SKM-1 (cell line): ENCODE results near the gene ZMIZ1.
A peak's percentile ranks its signal among the peaks of the same experiment; 100 is the strongest.

Experiments used
- DNase-seq: peaks from one replicate; lab custom pipeline; 2025; ENCODE audit not compliant: unreplicated experiment; lab: John Stamatoyannopoulos, UW

Gene ZMIZ1

DNA sequence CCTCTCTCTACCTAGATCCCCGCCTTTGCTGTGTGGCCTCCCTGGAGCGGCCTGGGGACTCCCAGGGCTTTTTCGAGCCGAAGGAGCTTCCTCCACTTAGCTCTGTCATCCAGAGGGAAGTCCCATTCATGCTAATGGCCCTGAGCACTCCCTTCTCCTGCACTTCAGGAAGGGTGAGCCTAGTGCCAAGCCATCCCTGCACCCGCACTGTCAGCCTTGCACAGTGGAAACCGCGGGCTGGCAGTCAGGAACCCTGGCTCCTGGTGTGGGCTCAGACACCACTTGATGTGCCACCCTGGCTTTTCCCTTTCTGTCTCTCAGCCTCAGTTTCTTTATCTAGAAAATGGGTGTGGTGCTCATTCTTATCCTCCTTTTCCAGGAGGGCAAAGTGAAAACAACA, 131.6 kb downstream of the ZMIZ1 start:
- DNase-seq = no peak

DNA sequence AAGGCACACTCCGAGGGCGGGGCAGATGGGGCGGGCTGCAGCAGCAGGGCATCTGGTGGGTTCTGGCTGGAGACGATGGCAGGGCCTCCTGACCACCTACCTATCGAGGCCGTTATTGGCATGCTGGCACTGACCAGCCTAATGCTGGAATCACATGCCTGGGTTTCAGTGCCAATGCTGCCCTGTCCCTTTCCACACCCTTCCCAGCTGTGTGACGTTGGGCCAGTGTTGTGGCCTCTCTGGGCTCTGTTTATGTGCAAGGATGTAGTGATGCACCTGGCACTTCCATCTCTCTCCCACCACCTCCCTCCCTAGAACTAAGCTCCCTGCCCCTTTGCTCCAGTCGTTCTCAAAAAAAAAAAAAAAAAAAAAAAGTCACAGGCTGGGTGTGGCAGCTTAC, 132.9 kb downstream of the ZMIZ1 start:
- DNase-seq = no peak

DNA sequence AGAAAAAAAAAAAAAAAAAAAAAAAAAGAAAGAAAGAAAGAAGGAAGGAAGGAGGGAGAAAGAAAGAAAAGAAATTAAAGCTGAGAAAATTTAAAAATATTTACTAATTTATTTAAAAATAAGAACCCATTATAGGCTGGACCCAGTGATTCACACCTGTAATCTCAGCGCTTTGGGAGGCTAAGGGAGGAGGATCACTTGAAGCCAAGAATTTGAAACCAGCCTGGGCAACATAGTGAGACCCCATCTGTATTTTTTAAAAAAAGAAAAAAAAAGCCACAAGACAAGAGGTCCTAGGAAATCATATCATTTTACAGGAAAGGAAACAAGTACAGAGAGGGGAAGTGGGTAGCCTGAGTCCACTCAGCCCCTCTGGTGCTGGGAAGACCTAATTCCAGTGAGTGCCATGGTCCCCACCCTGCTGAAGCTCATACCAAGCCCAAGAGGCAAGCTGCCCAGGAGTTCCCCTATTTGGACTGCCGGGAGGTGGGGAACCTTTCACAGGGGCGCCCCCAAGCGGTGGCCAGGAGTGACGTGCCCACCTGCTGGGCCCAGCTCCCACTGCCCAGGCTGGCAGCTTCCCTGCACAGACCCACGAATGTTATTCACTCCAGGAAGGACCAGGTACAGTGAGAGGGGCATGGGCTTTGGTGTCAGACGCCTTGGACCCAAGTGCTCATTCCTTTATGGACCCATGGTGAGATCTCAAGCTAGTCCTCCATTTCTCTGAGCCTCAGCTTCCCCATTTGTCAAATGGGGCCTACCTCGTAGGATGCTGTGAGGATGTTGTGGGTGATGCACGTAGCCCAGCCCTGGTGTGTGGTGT, 133.6 kb downstream of the ZMIZ1 start:
- DNase-seq = peak; percentile 32

DNA sequence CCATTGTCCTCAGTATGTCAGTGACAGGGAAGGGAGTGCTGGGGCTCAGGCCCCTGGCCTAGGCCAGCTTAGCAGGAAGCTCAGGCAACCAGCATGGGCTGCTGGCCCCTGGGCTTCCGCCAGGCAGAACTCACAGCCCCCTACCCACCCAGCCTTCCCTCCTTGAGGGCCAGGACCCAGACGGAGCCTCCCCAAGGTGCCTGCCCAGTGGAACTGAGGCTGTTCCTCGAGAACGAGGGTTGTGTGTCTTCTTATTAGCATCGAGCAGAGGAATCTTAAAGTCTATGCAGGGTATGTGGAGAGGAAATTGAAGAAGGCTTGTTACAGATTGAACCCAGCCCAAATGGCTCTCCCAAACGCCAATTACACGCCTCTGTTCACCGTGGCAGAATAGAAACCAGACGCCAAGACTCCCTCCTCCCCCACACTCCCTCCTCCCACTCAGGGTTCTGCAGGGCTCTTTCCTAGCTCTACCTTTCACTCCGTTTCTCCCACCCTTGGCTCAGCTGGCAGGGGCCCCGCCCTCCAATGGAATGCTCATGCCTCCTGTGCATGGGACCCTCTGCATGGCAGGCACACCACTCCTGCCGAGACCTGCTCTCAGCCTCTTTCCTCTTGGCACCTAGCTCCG, 134.4 kb downstream of the ZMIZ1 start:
- DNase-seq = no peak

DNA sequence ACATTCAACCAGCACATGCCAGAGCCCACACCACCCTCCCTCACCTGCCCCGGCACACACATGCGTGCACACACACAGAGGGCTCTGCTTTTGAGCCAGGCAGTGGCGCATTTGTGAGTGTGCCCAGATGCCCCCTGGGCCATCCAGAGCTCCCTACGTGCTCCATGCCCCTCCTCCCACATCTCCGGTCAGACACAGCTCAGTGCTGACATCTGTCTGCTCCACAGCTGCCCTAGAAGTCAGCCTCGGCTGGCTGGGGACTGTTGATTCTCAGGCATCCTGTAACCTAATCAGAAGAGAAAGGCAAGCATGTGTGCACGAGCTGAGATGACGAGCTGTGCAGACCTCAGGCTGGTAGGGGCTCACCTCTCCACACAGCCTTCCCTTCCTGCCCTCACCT, 135.1 kb downstream of the ZMIZ1 start:
- no peak for DNase-seq

DNA sequence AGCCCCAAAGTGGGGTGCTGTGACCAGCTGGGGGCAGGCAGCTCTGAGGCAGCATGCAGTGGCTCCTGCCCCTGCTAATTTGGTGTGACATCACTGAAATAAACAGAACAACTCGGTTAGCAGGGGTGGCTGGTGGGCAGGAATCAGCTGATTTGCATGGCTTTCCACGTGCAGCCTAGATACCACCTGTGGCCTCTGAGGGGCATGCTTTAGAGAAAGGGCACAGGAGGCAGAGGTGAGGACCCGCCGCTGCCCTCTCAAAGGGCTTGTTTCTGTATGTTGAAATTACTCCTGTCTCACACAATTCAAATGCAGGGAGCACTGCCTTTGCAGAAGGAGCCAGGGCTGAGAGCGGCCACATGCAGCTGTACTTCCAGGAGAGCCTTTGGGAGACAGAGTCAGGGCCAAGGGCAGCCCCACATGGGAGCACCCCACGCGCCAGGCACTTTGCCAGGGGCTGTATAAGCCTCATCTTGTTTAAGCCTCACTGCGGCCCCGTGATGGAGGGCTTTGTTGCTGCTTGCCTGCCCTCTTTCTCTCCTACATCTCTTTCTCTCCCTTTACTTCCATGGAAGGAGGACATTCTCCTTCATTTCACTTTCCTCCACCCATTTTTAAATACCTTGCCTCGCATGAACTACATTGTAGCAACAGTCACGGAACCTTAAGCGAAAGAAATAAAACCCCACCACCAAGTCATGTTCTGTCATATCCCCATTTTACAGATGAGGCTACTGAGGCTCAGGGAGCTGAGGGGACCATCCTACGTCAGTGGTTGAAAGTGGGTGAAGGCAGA, 137.7 kb downstream of the ZMIZ1 start:
- DNase-seq = no peak

DNA sequence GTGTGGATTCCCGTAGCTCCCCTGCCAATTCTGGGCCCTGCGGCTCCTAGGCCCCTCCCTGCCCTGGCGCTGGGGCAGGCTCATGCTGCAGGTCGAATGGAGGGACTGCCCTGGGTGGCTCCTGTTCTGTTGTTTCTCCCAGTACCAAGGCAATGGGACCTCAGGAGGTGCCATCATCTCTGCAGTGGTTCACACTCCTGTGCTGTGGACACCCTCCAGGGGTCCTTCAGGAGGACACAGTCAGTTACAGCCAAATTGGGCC, 138.3 kb downstream of the ZMIZ1 start:
- no peak for DNase-seq

DNA sequence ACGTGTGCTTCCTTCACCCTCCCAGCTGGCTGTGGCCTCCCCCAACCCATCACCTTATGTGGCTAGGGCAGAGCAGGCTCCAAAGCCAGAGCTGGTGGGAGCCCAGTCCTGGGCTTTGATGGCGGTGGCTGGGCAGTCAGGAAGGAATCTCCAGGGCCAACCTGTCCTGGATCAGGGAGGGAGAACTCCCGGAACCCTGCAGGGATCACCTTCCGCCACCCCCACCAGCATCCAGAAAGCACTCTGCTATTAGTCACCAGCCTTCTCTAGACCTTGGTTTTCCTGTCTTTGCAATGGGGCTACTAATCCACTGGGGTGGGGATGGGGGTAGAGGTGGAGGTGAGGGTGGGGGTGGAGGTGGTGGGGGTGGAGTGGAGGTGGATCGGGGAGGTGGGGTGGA, 139.0 kb downstream of the ZMIZ1 start:
- no peak for DNase-seq

DNA sequence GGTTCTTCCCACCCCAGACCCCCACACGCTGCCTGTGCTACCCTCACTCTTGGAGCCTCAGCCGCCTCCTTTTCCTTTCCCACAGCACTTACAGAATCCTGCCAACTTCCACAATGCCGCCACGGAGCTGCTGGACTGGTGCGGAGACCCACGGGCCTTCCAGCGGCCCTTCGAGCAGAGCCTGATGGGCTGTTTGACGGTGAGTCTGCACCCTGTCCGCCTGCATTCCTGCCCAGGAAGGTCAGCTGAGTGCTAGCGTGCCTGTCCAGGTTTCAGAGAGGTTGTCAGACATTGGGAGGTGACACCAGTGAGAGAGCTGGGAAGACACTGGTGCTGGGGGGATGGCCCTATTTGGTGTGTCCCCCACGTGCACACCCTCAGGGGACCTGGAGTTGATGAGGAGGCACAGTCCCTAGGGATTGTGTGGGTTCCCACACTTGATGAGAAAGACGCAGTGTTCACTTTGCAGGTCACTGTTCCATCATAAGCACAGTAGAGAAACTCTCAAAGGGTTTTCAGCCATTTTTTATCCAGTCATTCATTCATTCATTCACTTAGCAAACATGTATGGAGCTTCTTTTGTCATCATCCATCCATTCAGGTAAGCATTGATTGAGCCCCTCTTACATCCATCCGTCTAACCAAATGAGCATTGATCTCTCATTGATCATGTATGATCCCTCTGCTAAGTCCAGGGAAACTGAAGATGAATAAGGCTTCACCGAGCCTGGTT, 139.7 kb downstream of the ZMIZ1 start:
- no peak for DNase-seq

DNA sequence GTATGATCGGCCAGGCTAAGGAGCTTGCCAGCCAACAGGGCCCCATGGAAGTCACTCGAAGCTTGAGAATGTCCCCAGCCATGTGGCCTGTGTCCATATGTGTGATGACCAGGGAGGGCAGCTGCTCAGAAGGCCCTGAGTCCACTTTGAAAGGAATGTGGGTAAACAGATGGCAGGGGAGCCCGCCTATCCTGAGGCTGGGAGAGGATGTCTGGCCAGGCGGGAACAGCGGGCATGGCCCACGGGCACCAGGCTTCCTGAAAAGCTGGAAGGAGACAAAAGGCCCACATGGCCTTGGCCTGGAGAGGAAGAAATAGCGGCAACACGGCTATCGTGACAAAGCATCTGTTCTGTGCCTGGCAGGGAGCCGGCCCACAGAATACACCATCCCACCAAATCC, 140.6 kb downstream of the ZMIZ1 start:
- no peak for DNase-seq

DNA sequence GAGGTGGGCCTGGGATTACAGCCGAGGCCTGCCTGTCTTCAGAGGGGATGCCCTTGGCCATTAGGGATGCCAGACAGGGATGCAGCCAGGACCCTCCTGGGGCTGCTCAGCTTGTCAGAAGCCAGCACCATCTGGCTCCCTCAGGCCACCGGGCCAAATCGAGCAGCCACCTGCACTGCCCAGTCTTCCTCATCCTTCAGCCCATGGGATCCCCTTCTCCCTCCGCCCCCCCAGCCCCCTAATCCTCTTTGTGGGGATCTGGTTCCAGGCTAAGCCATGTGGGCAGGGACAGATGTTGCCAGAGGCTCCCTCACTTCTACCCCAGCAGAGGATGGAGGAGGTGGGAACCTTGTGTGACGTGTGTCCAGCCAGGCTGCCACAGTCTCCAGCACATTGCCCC, 141.1 kb downstream of the ZMIZ1 start:
- no peak for DNase-seq

DNA sequence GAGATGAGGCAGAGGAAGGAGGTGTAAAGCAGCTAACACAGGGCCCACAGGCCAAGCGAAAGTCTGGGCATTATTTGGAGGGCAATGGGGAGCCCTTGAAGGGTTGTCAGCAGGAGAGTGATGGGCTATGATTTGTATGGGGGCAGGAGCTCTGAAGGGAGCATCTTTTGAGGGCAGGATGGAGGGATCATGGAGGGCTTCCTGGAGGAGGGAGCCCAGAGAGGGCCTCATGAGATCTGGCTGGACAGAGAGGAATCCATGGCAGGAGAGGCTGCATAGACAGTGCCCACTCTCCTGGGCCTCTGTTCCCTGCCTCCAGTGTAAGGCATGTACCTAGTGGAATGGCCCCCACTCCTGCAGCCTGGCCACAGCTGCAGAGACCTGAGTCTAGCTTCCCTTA, 141.9 kb downstream of the ZMIZ1 start:
- no peak for DNase-seq

DNA sequence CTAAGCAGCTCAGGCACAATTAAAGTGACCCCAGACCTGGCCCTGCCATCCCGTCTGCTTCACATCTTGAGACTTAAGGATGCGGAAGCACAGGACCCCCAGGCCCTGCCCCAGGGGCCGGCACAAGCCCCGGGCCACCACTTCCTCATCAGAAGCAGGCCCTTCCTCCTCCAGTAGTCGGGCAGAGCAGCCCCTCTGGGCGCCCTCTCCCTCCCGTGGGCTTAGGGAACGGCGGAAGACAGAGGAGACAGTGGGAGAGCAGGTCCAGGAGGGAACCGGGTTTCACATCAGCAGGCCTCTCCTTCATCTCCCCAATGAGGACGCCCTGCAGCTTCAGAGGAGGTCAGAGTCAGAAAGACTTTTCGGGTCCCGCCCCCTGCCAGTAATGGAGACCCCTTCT, 142.8 kb downstream of the ZMIZ1 start:
- no peak for DNase-seq

DNA sequence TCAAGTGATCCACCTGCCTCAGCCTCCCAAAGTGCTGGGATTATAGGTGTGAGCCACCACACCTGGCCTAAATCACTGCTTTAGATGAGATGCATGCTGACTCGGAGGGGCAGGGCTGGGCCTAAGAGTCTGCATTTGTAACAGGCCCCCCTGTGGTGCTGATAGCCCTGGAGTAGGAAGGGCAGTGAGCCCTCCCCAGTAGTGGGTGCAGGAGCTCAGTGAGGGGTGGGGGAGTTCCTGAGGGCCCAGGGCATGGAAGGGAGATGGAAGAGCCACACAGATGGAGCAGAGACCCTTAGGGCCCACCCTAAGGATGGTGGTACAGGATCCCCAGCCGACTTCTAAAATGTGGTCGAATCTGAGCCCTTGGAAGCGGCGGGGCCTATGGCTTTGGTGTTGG, 146.8 kb downstream of the ZMIZ1 start:
- no peak for DNase-seq

DNA sequence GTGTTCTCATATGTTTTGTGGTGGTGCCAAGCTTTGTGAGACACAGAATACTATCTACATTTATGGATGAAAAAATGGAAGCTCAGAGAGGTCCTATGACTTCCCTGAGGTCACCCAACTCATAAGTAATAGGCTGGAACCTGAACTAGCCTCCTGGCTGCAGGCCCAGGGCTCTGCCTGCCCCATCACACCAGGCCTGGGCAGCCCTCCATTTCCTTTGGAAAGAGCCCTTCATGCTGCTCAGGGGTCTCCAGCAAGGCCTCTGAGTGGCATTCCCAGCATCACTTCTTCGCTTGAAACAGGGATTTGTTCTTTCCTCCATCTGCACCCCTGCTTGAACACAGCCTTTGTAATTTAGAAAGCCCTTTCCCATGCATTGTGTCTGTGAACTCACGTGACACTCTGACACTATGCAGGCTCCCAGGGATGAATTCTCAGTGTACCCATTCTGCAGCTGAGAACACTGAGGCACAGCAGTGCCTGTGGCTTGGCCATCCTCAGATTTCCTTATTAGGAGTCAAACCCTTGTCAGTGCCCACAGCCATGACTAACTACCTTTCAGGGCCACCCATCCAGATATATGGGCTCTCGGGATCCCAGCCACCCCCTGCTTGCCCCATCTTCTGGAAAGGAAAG, 150.7 kb downstream of the ZMIZ1 start:
- no peak for DNase-seq

DNA sequence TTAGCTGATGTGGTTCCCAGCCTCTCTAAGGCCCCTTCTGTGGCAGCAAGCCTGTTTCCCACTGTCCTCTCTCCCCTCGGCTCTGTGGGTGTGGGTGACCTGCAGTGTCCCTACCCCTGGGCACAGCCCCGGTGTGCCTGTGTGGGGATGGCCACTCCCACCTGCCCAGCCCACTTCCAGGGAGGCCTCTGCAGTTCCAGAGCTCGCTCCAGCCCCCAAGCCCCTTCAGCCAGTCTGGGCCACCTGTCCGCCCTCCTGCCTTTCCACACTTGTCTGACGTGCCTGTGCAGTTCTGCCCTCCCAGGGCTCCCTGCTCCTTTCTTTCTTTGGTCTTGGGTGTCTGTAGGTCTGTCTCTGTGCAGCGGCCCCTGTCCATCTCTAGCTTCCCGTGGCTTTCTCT, 151.5 kb downstream of the ZMIZ1 start:
- no peak for DNase-seq

DNA sequence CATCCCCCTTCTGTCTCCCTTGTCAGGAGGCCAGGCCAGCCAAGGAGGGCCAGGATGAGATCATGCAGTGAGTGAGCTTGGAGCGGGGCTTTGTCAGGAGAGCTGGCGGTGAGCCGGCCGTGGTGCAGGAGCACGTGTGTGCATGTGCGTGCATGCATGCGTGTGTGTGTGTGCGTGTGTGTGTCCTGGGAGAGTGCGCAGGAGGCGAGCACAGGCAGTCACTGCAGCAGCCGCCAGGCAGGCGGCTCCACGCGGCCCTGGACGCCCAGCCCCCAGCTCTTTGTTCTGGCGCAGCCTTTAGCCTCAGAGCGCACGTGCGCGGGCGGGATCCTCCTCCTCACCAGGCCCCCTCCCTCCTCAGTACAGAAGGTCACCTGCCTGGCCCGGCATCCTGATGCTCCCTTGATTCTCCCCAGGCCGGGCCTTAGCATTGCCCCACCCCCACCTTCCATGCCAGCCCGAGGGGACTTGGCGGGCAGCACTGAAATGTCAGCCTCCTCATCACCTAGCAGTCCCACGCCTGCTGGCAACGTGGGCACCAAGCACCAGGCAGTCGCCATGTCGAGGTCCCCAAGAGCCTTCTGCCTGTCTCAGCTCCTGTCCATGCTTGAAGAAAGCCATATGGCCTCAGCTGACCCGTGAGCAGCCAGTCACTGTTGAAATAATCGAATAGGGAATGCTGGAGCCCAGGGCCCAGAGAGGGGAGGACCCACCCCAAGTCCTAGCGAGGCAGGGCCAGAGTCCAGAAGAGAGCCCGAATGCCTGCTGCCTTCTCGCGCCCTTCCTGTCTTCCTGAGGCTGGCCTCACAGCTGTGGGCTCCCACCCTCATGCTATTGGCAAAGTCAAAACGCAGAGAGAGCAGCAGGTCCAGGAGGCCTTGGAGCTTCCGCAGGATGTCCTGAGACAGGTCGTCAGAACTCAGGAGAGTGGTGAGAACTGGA, 152.6 kb downstream of the ZMIZ1 start:
- no peak for DNase-seq

DNA sequence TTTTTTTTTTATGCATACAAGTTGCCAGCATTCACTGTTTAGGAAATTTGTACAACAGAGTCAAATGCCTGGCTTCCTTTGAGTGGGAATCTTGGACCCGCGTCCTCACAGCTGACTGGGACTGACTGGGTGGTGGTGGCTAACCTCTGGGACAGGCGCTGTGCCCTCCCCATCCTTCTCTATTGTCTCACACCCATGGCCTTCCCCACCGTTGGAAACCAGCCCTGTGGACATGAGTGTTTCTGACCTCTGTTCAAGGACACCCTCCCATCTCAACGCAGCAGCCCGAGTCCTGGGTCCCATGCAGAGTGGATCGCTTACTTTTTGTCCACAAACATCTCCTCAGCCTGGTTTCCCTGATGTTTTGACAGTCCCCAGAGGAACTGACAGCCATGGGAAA, 153.4 kb downstream of the ZMIZ1 start:
- DNase-seq = no peak

DNA sequence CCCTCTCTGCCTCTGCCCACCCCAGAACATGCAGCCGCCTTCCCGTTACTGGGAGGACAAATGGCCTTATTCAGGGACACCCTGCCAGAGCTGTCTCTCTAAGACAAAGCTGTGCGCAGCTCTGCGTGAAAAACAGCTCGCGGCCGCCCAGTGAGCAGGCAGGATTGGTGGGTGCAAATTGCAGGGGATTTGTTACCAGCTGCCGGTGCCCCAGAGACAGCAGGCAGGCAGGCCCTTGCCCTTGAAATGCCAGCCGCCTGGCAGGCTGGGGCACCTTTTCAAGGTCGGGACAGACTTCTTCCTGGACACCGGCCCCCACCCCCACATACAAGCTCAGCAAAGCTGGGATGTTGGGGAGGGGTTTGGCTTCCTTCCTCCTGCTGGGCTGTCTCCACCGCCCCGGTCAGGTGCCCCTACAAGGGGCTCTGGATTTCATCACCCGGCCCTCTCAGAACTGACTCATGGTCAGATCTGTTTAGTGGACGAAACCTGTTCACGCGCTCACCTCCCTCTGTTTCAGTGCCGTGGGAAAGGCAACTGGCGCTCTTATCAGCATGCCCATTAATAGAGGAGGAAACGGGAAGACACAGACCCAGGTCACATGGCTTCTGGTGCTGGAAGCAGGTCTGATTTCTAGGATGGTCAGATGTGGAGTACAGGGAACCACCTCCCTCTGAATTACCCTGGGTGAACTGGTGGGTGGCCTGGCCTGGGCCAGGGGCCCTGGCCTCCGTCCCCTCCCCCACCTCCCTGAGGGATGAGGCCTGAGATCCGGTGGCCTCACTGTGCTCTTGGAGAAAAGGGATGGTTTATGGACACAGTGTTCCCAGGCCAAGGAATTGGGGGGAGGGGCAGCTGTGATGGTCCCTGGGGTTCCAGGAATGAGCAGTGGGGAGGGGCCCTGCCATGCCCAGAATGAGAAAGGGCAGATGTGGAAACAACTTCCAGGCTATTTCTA, 154.6 kb downstream of the ZMIZ1 start:
- no peak for DNase-seq
